Measurements from ENCODE around the gene USP54.
"Not testable (repeated sequence)": the region's sequence is repeated elsewhere in the genome, so short reads cannot be mapped to it uniquely, and the experiment has no call there.

USP54 gene

GRCh38 chr10:73625004-73625883 lies 34.1 kb upstream of the USP54 start:
- no peak for TF ChIP-seq EZH2 (IDR thresholded peaks at IDR 0.05)
- no peak for TF ChIP-seq FOXP2 (optimal IDR thresholded peaks at IDR 0.05; ENCODE audit: control extremely low read depth, extremely low read length, insufficient read depth)
- TF ChIP-seq POLR2AphosphoS5 (IDR thresholded peaks at IDR 0.05; ENCODE audit: borderline replicate concordance, low read depth, low read length) = no peak
- H3K9me3 ChIP-seq (ENCODE audit: low read depth, low read length) = no peaks in the 10 kb centered on the region
- peak overlapping the region; percentile 67; the same call in 1 of the 2 replicates for H3K27ac ChIP-seq
- no peak for DNase-seq (ENCODE audit: low read depth, low spot score)
- H3K4me3 ChIP-seq = peak overlapping the region; percentile 90
- peak overlapping the region; percentile 74 for H3K9ac ChIP-seq (ENCODE audit: insufficient read length)
- H3K36me3 ChIP-seq (ENCODE audit: insufficient read depth, low read length) = no peaks in the 10 kb centered on the region

GRCh38 chr10:73623056-73623455 lies 31.9 kb upstream of the USP54 start:
- Histone ChIP-seq H3K4me3 (no peak overlapping the region), H3K9me3 (ENCODE audit: low read depth, low read length) (no peaks in the 10 kb centered on the region), H3K36me3 (ENCODE audit: insufficient read depth, low read length) (no peaks in the 10 kb centered on the region), H3K27ac (no peak overlapping the region), H3K9ac (ENCODE audit: insufficient read length) (no peak overlapping the region)
- DNase-seq (ENCODE audit: low read depth, low spot score) = no peak
- TF ChIP-seq FOXP2 (optimal IDR thresholded peaks at IDR 0.05; ENCODE audit: control extremely low read depth, extremely low read length, insufficient read depth) (no peak), POLR2AphosphoS5 (IDR thresholded peaks at IDR 0.05; ENCODE audit: borderline replicate concordance, low read depth, low read length) (no peak), EZH2 (IDR thresholded peaks at IDR 0.05) (no peak)

- H3K27ac ChIP-seq; H3K36me3 ChIP-seq (ENCODE audit: insufficient read depth, low read length); H3K4me3 ChIP-seq; H3K9me3 ChIP-seq (ENCODE audit: low read depth, low read length); H3K9ac ChIP-seq (ENCODE audit: insufficient read length); DNase-seq (ENCODE audit: low read depth, low spot score): not testable (repeated sequence)
Observed at GRCh38 chr10:73620974-73621373, 29.8 kb upstream of the USP54 start.

GRCh38 chr10:73617143-73617542 lies 26.0 kb upstream of the USP54 start:
- not testable (repeated sequence) for H3K4me3 ChIP-seq; H3K9me3 ChIP-seq (ENCODE audit: low read depth, low read length); H3K36me3 ChIP-seq (ENCODE audit: insufficient read depth, low read length); H3K9ac ChIP-seq (ENCODE audit: insufficient read length); H3K27ac ChIP-seq; DNase-seq (ENCODE audit: low read depth, low spot score)

GRCh38 chr10:73614720-73615119 lies 23.6 kb upstream of the USP54 start:
- no peak overlapping the region for H3K4me3 ChIP-seq
- no peak for TF ChIP-seq FOXP2 (optimal IDR thresholded peaks at IDR 0.05; ENCODE audit: control extremely low read depth, extremely low read length, insufficient read depth)
- TF ChIP-seq POLR2AphosphoS5 (IDR thresholded peaks at IDR 0.05; ENCODE audit: borderline replicate concordance, low read depth, low read length) = no peak
- TF ChIP-seq EZH2 (IDR thresholded peaks at IDR 0.05) = no peak
- no peak overlapping the region for H3K27ac ChIP-seq
- H3K9ac ChIP-seq (ENCODE audit: insufficient read length) = no peak overlapping the region
- no peak for DNase-seq (ENCODE audit: low read depth, low spot score)
- no peaks in the 10 kb centered on the region for H3K9me3 ChIP-seq (ENCODE audit: low read depth, low read length)
- no peaks in the 10 kb centered on the region for H3K36me3 ChIP-seq (ENCODE audit: insufficient read depth, low read length)

- H3K36me3 ChIP-seq (ENCODE audit: insufficient read depth, low read length) = no peaks in the 10 kb centered on the region
- H3K4me3 ChIP-seq = no peak overlapping the region
- no peak for TF ChIP-seq FOXP2 (optimal IDR thresholded peaks at IDR 0.05; ENCODE audit: control extremely low read depth, extremely low read length, insufficient read depth)
- no peak for TF ChIP-seq POLR2AphosphoS5 (IDR thresholded peaks at IDR 0.05; ENCODE audit: borderline replicate concordance, low read depth, low read length)
- no peak for TF ChIP-seq EZH2 (IDR thresholded peaks at IDR 0.05)
- no peak for DNase-seq (ENCODE audit: low read depth, low spot score)
- H3K27ac ChIP-seq = no peak overlapping the region
- no peaks in the 10 kb centered on the region for H3K9me3 ChIP-seq (ENCODE audit: low read depth, low read length)
- H3K9ac ChIP-seq (ENCODE audit: insufficient read length) = no peak overlapping the region
Observed at GRCh38 chr10:73609116-73609515, 18.0 kb upstream of the USP54 start.

- no peak for DNase-seq (ENCODE audit: low read depth, low spot score)
- Histone ChIP-seq H3K27ac (no peak overlapping the region), H3K9ac (ENCODE audit: insufficient read length) (no peak overlapping the region), H3K4me3 (no peak overlapping the region), H3K9me3 (ENCODE audit: low read depth, low read length) (no peaks in the 10 kb centered on the region), H3K36me3 (ENCODE audit: insufficient read depth, low read length) (no peaks in the 10 kb centered on the region)
- TF ChIP-seq FOXP2 (optimal IDR thresholded peaks at IDR 0.05; ENCODE audit: control extremely low read depth, extremely low read length, insufficient read depth) (no peak), POLR2AphosphoS5 (IDR thresholded peaks at IDR 0.05; ENCODE audit: borderline replicate concordance, low read depth, low read length) (no peak), EZH2 (IDR thresholded peaks at IDR 0.05) (no peak)
Observed at GRCh38 chr10:73601486-73601921, 10.4 kb upstream of the USP54 start.

GRCh38 chr10:73597346-73597745 lies 6.2 kb upstream of the USP54 start:
- no peak for DNase-seq (ENCODE audit: low read depth, low spot score)
- Histone ChIP-seq H3K9ac (ENCODE audit: insufficient read length) (no peak overlapping the region), H3K9me3 (ENCODE audit: low read depth, low read length) (no peaks in the 10 kb centered on the region), H3K27ac (no peak overlapping the region), H3K4me3 (no peak overlapping the region), H3K36me3 (ENCODE audit: insufficient read depth, low read length) (no peaks in the 10 kb centered on the region)
- no peak for TF ChIP-seq POLR2AphosphoS5 (IDR thresholded peaks at IDR 0.05; ENCODE audit: borderline replicate concordance, low read depth, low read length)
- TF ChIP-seq FOXP2 (optimal IDR thresholded peaks at IDR 0.05; ENCODE audit: control extremely low read depth, extremely low read length, insufficient read depth) = no peak
- no peak for TF ChIP-seq EZH2 (IDR thresholded peaks at IDR 0.05)

- TF ChIP-seq FOXP2 (optimal IDR thresholded peaks at IDR 0.05; ENCODE audit: control extremely low read depth, extremely low read length, insufficient read depth) (no peak), POLR2AphosphoS5 (IDR thresholded peaks at IDR 0.05; ENCODE audit: borderline replicate concordance, low read depth, low read length) (no peak), EZH2 (IDR thresholded peaks at IDR 0.05) (no peak)
- Histone ChIP-seq H3K27ac (no peak overlapping the region), H3K36me3 (ENCODE audit: insufficient read depth, low read length) (no peaks in the 10 kb centered on the region), H3K9me3 (ENCODE audit: low read depth, low read length) (no peaks in the 10 kb centered on the region), H3K9ac (ENCODE audit: insufficient read length) (no peak overlapping the region), H3K4me3 (no peak overlapping the region)
- no peak for DNase-seq (ENCODE audit: low read depth, low spot score)
Observed at GRCh38 chr10:73593812-73594211, 2.7 kb upstream of the USP54 start.
